K562 (cell line): ENCODE data around the gene GSG1L2. TPM values are rescaled to one million over a fixed set of nuclear protein-coding genes. Genes with fewer than 3 reads are reported as not detected.

Experiments used
- CXXC5 ChIP-seq: fragments of 250-450 bp; sonication (Bioruptor Pico); IDR thresholded peaks from 2 replicates; pipeline ENCODE4 v1.8.0; 2022; ENCODE audit warnings: inconsistent platforms, mild to moderate bottlenecking, moderate library complexity
- DDX20 ChIP-seq: fragments of 450-650 bp; IDR thresholded peaks from 2 replicates; pipeline ENCODE4 v1.6.1; 2016; ENCODE audit warnings: missing genetic modification characterization, low read depth, mild to moderate bottlenecking, missing compliant biosample characterization, moderate library complexity
- KAT8 ChIP-seq: fragments of 450-650 bp; IDR thresholded peaks from 2 replicates; pipeline ENCODE4 v1.6.1; 2016; ENCODE audit warnings: low read depth, mild to moderate bottlenecking
- MECOM ChIP-seq: fragments of 250-450 bp; sonication (Bioruptor Pico); IDR thresholded peaks from 2 replicates; pipeline ENCODE4 v1.8.0; 2022; ENCODE audit warnings: inconsistent platforms
- MITF ChIP-seq: IDR thresholded peaks from 2 replicates; pipeline ENCODE4 v1.6.1; 2014; ENCODE audit warnings: antibody characterized with exemption
- PTBP1 ChIP-seq: fragments of 200-400 bp; formaldehyde crosslinking; IDR thresholded peaks from 2 replicates; pipeline ENCODE4 v1.6.1; 2017; ENCODE audit warnings: low read depth, low read length
- RBM25 ChIP-seq: fragments of 200-400 bp; formaldehyde crosslinking; IDR thresholded peaks from 2 replicates; pipeline ENCODE4 v1.6.1; 2018; ENCODE audit warnings: low read length, low read depth, moderate library complexity; ENCODE audit not compliant: severe bottlenecking
- RCOR1 ChIP-seq, 2 experiments: IDR thresholded peaks; 2 replicates each; pipeline ENCODE4 v1.6.1; 2012; ENCODE audit warnings: low read depth in 2 of 2, low read length in 2 of 2, borderline replicate concordance in 1 of 2, improper control_type of control experiment in 1 of 2
- ZNF143 ChIP-seq: sonication (generic); formaldehyde crosslinking; IDR thresholded peaks from 2 replicates; pipeline ENCODE4 v1.9.0; 2022; ENCODE audit warnings: mild to moderate bottlenecking, missing genetic modification reagents
- ZNF184 ChIP-seq: sonication (generic); formaldehyde crosslinking; IDR thresholded peaks from 2 replicates; pipeline ENCODE4 v1.5.0; 2020; ENCODE audit warnings: missing genetic modification reagents
- ZNF274 ChIP-seq: IDR thresholded peaks from 2 replicates; pipeline ENCODE4 v1.6.1; 2011; ENCODE audit warnings: low read depth, mild to moderate bottlenecking, low read length, moderate library complexity, borderline replicate concordance
- ZNF699 ChIP-seq: fragments of 250-450 bp; sonication (Bioruptor Pico); IDR thresholded peaks from 2 replicates; pipeline ENCODE4 v1.8.0; 2021; ENCODE audit warnings: mild to moderate bottlenecking, moderate library complexity; ENCODE audit not compliant: insufficient replicate concordance
- polyA plus RNA-seq, 8 experiments: library from polyadenylated mRNA; depleted of rRNA in 4 of 8; stranded (reverse) in 5 of 8; unstranded in 3 of 8; fragments of >200 nt; fragmentation: Nextera tagmentation in 2 of 8; fragmentation: Illumina TruSeq in 1 of 8; extraction: Ambion mirVana in 2 of 8; extraction: Trizol in 1 of 8; gene quantifications; 2 replicates each; pipeline versions ENCODE4 v1.2.1 to v1.2.3, GENCODE V29; 2011 to 2014; ENCODE audit warnings: inconsistent platforms in 1 of 8, missing spikeins in 1 of 8
- total RNA-seq, 7 experiments: library from RNA; depleted of rRNA in 6 of 7; stranded (reverse); fragments of >200 nt in 6 of 7; fragmentation: Illumina TruSeq in 2 of 7; extraction: Trizol in 2 of 7; gene quantifications; 2 replicates each; pipeline versions ENCODE4 v1.2.1 to v1.2.3, GENCODE V29; 2011 to 2021; ENCODE audit warnings: low replicate concordance in 1 of 7
- TF ChIP-seq, protein P1 (sequence below): fragments of 250-450 bp; sonication (Bioruptor Pico); IDR thresholded peaks from 2 replicates; pipeline ENCODE4 v1.5.0; 2020; ENCODE audit warnings: mild to moderate bottlenecking

Gene GSG1L2
- total and polyA plus RNA-seq, 9 of the 15 experiments (the other 6 are each of a cell fraction or from before 2014, with no cell fraction given), result not detected

- TF ChIP-seq, protein P1, sequence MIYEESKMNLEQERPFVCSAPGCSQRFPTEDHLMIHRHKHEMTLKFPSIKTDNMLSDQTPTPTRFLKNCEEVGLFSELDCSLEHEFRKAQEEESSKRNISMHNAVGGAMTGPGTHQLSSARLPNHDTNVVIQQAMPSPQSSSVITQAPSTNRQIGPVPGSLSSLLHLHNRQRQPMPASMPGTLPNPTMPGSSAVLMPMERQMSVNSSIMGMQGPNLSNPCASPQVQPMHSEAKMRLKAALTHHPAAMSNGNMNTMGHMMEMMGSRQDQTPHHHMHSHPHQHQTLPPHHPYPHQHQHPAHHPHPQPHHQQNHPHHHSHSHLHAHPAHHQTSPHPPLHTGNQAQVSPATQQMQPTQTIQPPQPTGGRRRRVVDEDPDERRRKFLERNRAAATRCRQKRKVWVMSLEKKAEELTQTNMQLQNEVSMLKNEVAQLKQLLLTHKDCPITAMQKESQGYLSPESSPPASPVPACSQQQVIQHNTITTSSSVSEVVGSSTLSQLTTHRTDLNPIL (CRISPR knock-in tag), result no peak
- no peak for TF ChIP-seq ZNF699
- TF ChIP-seq KAT8, result no peak
- TF ChIP-seq RBM25, result no peak
- TF ChIP-seq ZNF274, result no peak
- no peak for TF ChIP-seq ZNF184
- TF ChIP-seq ZNF143, result no peak
- no peak for TF ChIP-seq PTBP1
- TF ChIP-seq MECOM, result no peak
- TF ChIP-seq CXXC5 (CRISPR knock-in tag), result no peak
- TF ChIP-seq DDX20, result no peak
- TF ChIP-seq RCOR1 (IDR thresholded peaks at IDR 0.05; ENCODE audit: borderline replicate concordance in 1 of 2, low read depth in 2 of 2, low read length in 2 of 2), result no peak
- TF ChIP-seq MITF, result no peak
- TF ChIP-seq, all 486 proteins: peak for 0
Measured at GRCh38 chr17:9855036-9855435, 33.2 kb upstream of the GSG1L2 start (continued).
